ENCODE data around the gene HMCN2.

Gene HMCN2

DNA sequence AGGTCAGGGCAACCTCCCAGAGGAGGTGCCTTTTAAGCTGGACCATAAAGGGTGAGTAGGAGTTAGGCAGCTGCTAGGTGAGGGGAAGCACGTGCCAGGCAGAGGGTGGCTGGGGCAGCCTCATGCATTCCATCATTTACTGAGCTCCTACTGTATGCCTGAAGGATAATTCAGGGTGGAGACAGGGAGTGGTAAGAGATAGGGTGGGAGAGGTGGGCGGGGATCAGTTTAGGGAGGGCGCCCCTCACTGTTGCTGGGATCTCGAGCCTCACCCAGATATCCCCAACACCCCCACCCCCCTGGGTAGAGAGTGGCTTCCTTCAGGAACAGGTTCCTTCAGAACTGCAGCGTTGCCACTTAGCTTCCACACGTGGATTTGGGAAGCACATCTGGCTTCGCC is 104.7 kb downstream of the HMCN2 start:
- DNase-seq = no peak

DNA sequence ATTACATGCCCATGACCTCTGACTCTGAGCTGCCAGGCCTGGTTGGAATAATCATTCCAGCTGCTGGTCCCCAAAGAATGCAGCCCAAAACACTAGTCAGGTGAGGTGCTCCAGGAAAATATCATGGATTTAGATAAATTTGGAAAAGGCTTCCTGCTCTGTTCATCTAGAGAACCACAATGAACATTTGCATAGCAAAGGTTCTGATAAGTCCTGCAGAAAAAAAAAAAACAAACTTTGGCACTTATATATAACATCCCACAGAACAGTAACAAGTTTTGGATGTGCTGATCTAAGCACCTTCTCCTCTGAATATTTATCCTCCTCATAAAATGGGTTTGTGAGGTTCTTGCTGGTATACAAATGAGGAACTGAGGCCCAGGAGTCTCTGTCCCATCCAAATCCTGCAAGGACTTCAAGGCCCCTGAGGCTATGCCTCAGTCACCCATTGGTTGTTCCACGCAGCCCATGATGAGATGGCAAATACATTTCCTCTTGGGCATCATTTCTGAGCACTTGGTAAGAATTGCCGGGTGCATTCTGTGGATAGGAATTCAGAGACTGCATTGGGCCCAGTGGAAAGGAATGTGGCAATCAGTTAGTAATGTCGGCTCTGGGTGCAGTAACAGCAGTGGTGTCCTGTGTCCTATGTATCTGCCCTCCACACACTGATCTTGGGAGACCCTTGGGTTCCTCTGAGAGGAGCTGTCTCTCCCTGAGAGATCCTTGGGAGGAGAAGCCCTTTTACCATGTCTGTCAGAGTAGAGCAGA is 105.8 kb downstream of the HMCN2 start:
- DNase-seq = no peak

DNA sequence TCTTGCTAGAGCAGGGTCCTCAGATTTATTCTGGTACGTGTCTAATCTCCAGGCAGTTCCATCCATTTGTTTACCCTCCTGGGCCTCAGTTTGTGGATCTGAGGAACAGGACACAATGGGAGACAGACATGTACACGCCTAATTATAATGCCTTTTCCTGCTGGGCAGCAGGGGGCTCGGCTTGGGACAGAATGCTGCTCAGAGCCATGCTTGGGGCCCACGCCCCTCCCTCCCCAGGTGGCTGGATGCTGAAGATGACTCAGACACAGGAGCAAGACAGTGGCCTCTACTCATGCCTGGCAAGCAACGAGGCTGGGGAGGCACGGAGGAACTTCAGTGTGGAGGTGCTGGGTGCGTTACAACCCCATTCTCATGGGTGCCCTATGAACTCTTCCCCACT is 106.5 kb downstream of the HMCN2 start:
- DNase-seq = no peak

DNA sequence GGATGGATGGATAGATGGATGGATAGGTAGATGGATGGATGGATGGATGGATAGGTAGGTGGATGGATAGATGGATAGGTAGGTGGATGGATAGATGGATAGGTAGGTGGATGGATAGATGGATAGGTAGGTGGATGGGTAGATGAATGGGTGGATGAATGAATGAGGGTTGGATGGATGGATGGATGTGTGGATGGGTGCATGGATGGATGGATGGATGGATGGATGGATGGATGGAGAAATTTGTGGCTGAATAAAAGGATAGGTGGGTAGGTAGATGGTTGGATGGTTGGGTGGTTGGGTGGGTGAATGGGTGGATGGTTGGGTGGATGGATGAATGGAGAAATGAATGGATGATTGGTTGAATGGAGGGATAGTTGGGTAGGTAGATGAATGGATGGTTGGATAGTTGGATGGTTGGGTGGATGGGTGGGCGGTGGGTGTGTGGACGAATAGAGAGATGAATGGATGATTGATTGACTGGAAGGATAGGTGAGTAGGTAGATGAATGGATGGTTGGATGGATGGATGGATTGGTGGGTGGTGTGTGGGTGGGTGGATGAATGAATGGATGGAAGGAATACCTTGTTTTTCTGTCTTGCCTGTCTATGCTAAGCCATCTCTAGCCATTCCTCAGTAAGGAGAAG is 108.2 kb downstream of the HMCN2 start:
- DNase-seq = no peak

GRCh38 chr9:130377612-130378011 is 112.1 kb downstream of the HMCN2 start:
- DNase-seq = no peak

GRCh38 chr9:130378875-130379648 is 113.5 kb downstream of the HMCN2 start:
- no peak for DNase-seq

DNA sequence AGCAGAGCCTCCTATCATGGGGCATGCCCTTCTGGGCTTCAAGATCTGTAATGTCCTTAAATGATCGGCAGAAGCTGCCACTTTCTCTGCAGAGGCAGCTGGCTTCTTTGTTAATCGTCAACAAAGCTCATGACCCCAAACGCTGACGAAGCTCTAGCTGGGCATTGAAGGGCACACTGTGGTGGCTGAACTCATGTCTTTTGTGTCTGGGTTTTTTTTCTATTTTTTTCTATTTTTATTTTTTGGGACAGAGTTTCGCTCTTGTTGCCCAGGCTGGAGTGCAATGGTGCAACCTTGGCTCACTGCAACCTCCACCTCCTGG is 114.0 kb downstream of the HMCN2 start:
- DNase-seq = no peak

DNA sequence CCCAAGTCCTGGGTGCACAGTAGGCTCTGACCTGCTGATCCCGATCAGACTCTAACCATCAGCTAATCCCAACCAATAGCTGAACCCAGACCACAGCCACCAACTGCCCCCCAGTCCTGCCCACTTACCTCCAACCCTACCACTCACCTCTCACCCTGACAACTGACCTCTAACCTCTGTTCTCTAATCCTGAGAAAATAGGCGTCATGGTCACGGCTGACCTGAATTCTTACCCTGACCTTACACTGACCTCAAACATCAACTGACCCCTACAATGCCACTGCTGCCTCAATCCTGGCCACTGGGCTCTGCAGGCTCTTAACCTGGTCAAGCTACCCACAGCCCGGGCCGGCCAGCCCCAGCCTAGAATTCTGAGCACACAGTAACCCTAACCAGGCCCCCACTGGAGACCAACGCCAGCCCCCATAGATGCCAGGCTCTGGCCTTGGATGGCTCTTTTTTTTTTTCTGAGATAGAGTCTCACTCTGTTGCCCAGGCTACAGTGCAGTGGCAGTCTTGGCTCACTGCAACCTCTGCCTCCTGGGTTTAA is 115.4 kb downstream of the HMCN2 start:
- DNase-seq = no peak

GRCh38 chr9:130381660-130382059 is 116.1 kb downstream of the HMCN2 start:
- no peak for DNase-seq

DNA sequence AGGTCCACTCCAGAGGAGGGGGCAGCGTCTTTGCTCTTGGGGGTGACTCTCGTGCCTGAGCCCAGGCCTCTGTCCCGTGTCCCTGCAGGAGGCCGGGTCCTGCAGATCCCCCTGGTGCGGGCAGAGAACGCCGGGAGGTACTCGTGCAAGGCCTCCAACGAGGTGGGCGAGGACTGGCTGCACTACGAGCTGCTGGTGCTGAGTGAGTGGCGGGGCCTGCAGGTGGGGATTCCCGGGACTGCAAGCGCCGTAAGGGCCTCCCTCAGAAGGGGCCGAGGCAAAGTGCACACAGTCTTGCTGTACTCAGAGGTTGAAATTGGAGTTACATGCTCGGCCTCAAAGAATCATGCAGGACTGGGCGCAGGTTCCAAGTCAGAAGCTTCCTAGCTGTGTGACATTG is 116.5 kb downstream of the HMCN2 start:
- DNase-seq = no peak

GRCh38 chr9:130382636-130383349 is 117.2 kb downstream of the HMCN2 start:
- DNase-seq = no peak

- DNase-seq = no peak
These were observed 117.8 kb downstream of the HMCN2 start for GRCh38 chr9:130383350-130383715.

GRCh38 chr9:130383979-130384676 is 118.6 kb downstream of the HMCN2 start:
- no peak for DNase-seq

GRCh38 chr9:130385257-130385656 is 119.7 kb downstream of the HMCN2 start:
- DNase-seq = no peak

GRCh38 chr9:130387398-130387797 is 121.8 kb downstream of the HMCN2 start:
- no peak for DNase-seq

- no peak for DNase-seq
These were observed 122.3 kb downstream of the HMCN2 start for GRCh38 chr9:130387905-130388304.

DNA sequence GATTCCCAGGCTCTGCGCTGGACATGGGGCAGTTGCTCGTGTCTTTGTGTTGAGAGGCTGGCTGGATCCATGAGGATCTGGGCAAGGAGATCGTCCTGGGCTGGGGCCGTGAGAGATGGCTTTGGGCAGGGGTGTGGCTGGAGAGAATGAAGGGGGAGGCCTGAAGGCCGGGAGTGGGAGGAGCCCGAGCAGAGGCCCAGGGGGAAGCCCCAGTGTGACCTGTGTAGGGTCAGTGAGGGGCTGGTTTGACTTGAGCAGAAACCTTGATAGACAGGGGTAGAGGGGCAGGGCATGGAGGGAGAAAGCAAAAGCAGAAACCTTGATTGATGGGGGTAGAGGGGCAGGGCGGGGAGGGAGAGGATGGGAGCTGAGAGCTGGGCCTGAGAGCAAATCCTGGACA is 124.8 kb downstream of the HMCN2 start:
- no peak for DNase-seq

GRCh38 chr9:130390986-130391385 is 125.4 kb downstream of the HMCN2 start:
- no peak for DNase-seq

DNA sequence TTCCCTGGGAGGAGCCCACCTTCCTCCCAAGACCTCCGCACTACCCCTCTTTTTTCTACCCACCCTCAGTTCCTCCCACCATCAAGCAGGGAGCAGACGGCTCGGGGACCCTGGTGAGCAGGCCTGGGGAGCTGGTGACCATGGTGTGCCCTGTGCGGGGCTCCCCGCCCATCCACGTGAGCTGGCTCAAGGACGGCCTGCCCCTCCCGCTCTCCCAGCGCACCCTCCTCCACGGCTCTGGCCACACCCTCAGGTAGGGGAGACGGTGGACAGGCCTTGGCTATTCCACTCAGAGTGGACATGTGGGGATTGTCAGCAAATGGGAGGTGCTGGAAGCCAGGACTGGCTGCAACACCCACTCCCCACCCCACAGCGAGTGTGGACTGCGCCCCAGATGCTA is 126.3 kb downstream of the HMCN2 start:
- no peak for DNase-seq

DNA sequence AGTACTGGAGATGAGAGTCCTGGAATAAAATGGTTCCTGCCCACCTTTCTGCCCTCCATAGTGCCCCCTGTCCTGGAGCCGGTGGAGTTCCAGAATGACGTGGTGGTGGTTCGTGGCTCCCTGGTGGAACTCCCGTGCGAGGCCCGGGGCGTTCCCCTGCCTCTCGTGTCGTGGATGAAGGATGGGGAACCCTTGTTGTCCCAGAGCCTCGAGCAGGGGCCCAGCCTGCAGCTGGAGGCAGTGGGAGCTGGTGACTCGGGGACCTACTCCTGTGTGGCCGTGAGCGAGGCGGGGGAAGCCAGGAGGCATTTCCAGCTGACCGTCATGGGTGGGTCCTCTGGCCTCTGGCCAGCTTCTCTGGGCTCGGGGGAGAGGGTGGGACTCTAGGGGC is 128.1 kb downstream of the HMCN2 start:
- no peak for DNase-seq

- no peak for DNase-seq
These were observed 128.8 kb downstream of the HMCN2 start for GRCh38 chr9:130394320-130394719.

- no peak for DNase-seq
These were observed 129.4 kb downstream of the HMCN2 start for GRCh38 chr9:130394814-130395470.
